Transverse colon (tissue), 4 donors: ENCODE measurements around the gene DOCK8. TPM values are rescaled to one million over a fixed set of nuclear protein-coding genes. Genes with fewer than 3 reads are reported as not detected.

Experiments
- DNase-seq: peaks from one replicate; pipeline ENCODE4 v3.0.0-alpha.2; 2019
- H3K27ac ChIP-seq, 4 donors: fragments of 200-600 bp; sonication (generic); 2 replicates each; pipeline ENCODE4 v1.5.1; 2016 to 2018; ENCODE audit warnings: inconsistent platforms in 4 of 4
- H3K27me3 ChIP-seq: fragments of 200-600 bp; sonication (generic); 2 replicates; pipeline ENCODE4 v1.5.1; 2017; ENCODE audit warnings: inconsistent platforms
- H3K36me3 ChIP-seq, 4 donors: fragments of 200-600 bp; sonication (generic); 2 replicates each; pipeline ENCODE4 v1.5.1; 2017 to 2019; ENCODE audit warnings: inconsistent platforms in 4 of 4
- H3K4me1 ChIP-seq, 4 donors: fragments of 200-600 bp; sonication (generic); 2 replicates each; pipeline ENCODE4 v1.5.1; 2017 to 2020; ENCODE audit warnings: inconsistent platforms in 4 of 4
- H3K4me3 ChIP-seq, 4 donors: fragments of 200-600 bp; sonication (generic); 1 replicate in 1 of 4; 2 replicates in 3 of 4; pipeline versions ENCODE4 v1.5.1 to v1.6.1; 2017 to 2019; ENCODE audit warnings: inconsistent platforms in 4 of 4
- H3K9me3 ChIP-seq, 2 donors: fragments of 200-600 bp; sonication (generic); 2 replicates each; pipeline ENCODE4 v1.5.1; 2017 to 2019; ENCODE audit warnings: inconsistent platforms in 2 of 2
- CTCF ChIP-seq, 5 experiments: fragments of 200-600 bp in 3 of 5; fragments of 450-650 bp in 2 of 5; sonication (generic) in 3 of 5; IDR thresholded peaks; 1 replicate in 2 of 5; 2 replicates in 3 of 5; pipeline ENCODE4 v1.5.1; 2016 to 2017; ENCODE audit warnings: antibody characterized with exemption in 5 of 5, inconsistent platforms in 3 of 5, mild to moderate bottlenecking in 2 of 5, moderate library complexity in 1 of 5
- EP300 ChIP-seq: sonication (generic); formaldehyde crosslinking; IDR thresholded peaks from one replicate; pipeline ENCODE4 v1.6.1; 2017; ENCODE audit warnings: antibody characterized with exemption, low read depth
- POLR2A ChIP-seq: fragments of 450-650 bp; IDR thresholded peaks from one replicate; pipeline ENCODE4 v1.6.1; 2016; ENCODE audit warnings: antibody characterized with exemption, mild to moderate bottlenecking, moderate library complexity
- POLR2AphosphoS5 ChIP-seq, 3 donors: sonication (generic); formaldehyde crosslinking; IDR thresholded peaks; one replicate each; pipeline ENCODE4 v1.6.1; 2016; ENCODE audit warnings: antibody characterized with exemption in 3 of 3
- WGBS, 2 donors: methylation state at CpG; one replicate each; pipeline ENCODE4 v1.1.5; 2018; ENCODE audit warnings: low coverage in 1 of 2; 5-methylcytosine and 5-hydroxymethylcytosine counted together
- in situ Hi-C, 4 donors: fragments of 200-750 bp; cut with MboI; loops; one replicate each; pipeline versions ENCODE4 v1.15.0 to v1.15.1; 2017; ENCODE audit warnings: low sequenced_read_pairs in 3 of 4, low pct_ligation_motif_present in 1 of 4, low pct_unique_long_range_greater_than_20kb in 1 of 4
- intact Hi-C: fragments of 100-400 bp; cut with DNase I; formaldehyde crosslinking; loops from one replicate; pipeline ENCODE4 v1.15.1; 2023; ENCODE audit warnings: low total_unique reads
- total RNA-seq, 4 donors: library from RNA; depleted of rRNA; stranded (reverse); fragments of >200 nt; gene quantifications; one replicate each; pipeline ENCODE4 v1.1.0, GENCODE V29; 2016

DOCK8 gene
- total RNA-seq, 4 donors from 2014 or later = 11.2 to 59.5 (median 14.7) TPM

- no peaks in the 10 kb centered on the region for H3K36me3 ChIP-seq
- H3K27me3 ChIP-seq = no peaks in the 10 kb centered on the region
- in situ Hi-C loops (no loop called here), intact Hi-C loops (no loop called here)
- H3K4me3 ChIP-seq = no peak overlapping the region
- WGBS, 2 donors = 93 to 95% methylated on average over 3 to 7 of the region's 7 CpGs
- H3K9me3 ChIP-seq = no peaks in the 10 kb centered on the region
- no peak for DNase-seq
- H3K27ac ChIP-seq = no peak overlapping the region
- peaks cover 5 to 25% (median 18%) of the 10 kb centered on the region in 4 donors for H3K4me1 ChIP-seq
- no peak for TF ChIP-seq CTCF (IDR thresholded peaks at IDR 0.05)
- no peak for TF ChIP-seq EP300
- TF ChIP-seq POLR2AphosphoS5 (IDR thresholded peaks at IDR 0.05) = no peak
- no peak for TF ChIP-seq POLR2A
These were observed 257.9 kb downstream of the DOCK8 start for GRCh38 chr9:472479-473075.

DNA sequence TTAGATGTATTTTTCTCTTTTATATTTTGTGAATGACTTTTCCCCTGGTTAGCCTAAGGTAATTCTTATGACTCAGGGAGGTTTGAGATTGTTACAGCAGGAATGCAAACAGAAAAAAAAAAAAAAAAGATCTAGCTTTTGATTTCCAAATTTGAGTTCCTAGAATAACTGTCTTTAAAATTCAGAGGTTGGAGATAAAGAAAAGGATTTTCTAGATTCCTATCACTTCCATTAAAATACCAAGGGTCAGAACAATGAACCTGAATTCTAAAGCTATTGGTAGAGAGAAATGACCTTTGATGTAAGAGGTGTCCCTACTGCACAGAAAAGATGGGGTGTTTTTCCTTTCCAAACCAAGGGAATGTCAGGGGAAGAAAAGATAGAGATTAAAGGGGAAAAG lies 262.5 kb downstream of the DOCK8 start:
- intact Hi-C loops = no loop called here
- no peaks in the 10 kb centered on the region for H3K4me1 ChIP-seq
- H3K36me3 ChIP-seq = no peaks in the 10 kb centered on the region
- no peak overlapping the region for H3K27ac ChIP-seq
- no peaks in the 10 kb centered on the region for H3K9me3 ChIP-seq
- in situ Hi-C loops = no loop called here
- H3K27me3 ChIP-seq = no peaks in the 10 kb centered on the region
- TF ChIP-seq EP300 = no peak
- no peak for TF ChIP-seq POLR2AphosphoS5 (IDR thresholded peaks at IDR 0.05)
- no peak for TF ChIP-seq POLR2A
- no peak for TF ChIP-seq CTCF (IDR thresholded peaks at IDR 0.05)
- H3K4me3 ChIP-seq = no peak overlapping the region
- no peak for DNase-seq

GRCh38 chr9:479304-479970 lies 264.8 kb downstream of the DOCK8 start:
- in situ Hi-C loops = no loop called here

DNA sequence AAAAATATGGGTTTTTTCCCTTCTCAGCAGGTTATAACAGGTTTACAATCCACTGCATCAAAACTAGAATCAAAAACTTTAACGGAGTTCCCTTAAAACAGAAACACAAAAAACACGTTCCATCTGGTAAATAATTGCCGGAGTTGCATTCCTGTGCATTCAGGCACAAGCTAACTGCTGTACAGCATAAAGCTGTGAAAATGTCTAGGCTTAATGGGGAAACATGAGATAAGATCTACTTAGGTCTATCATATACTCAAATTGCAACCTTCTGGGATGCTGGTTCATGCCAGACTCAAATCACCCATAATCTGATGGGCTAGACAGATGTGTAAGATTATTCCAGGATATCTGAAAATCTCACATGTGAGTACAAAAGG lies 265.3 kb downstream of the DOCK8 start:
- intact Hi-C loops = no loop called here
- no peaks in the 10 kb centered on the region for H3K36me3 ChIP-seq
- H3K27ac ChIP-seq = no peak overlapping the region
- WGBS, 2 donors = 86 to 89% methylated on average over 3 of the region's 3 CpGs
- no peaks in the 10 kb centered on the region for H3K4me1 ChIP-seq
- in situ Hi-C loops = no loop called here
- H3K4me3 ChIP-seq = no peak overlapping the region
- no peak for DNase-seq
- no peaks in the 10 kb centered on the region for H3K9me3 ChIP-seq
- TF ChIP-seq POLR2A (no peak), POLR2AphosphoS5 (IDR thresholded peaks at IDR 0.05) (no peak)
- no peaks in the 10 kb centered on the region for H3K27me3 ChIP-seq

More at GRCh38 chr9:479304-479970, 264.8 kb downstream of the DOCK8 start:
- Histone ChIP-seq H3K36me3 (no peaks in the 10 kb centered on the region), H3K4me3 (no peak overlapping the region), H3K4me1 (no peaks in the 10 kb centered on the region), H3K27ac (no peak overlapping the region), H3K9me3 (no peaks in the 10 kb centered on the region), H3K27me3 (no peaks in the 10 kb centered on the region)
- TF ChIP-seq CTCF (IDR thresholded peaks at IDR 0.05) (no peak), POLR2AphosphoS5 (IDR thresholded peaks at IDR 0.05) (no peak)
- no peak for DNase-seq
- intact Hi-C loops = no loop called here
- 92 to 93% methylated on average over 3 to 4 of the region's 4 CpGs for WGBS, 2 donors

DNA sequence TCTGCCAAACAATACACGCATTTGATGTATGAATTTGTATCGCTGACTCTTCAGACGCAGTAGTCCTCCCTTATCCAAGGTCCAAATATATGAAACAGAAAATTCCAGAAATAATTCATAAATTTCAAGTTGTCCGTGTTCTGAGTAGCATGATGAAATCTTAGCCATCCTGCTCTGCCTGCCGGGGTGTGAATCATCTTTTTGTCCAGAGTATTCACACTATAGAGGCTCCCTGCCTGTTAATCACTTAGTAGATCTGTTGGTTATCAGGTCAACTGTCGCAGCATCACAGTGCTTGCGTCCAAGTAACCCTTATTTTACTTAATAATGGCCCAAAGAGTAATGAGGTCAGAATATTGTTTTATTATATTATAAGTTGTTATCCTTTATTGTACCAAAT lies 268.1 kb downstream of the DOCK8 start:
- intact Hi-C loops (no loop called here), in situ Hi-C loops (no loop called here)
- 90 to 100% methylated on average over 3 to 7 of the region's 7 CpGs for WGBS, 2 donors
- Histone ChIP-seq H3K4me3 (no peak overlapping the region), H3K4me1 (no peaks in the 10 kb centered on the region), H3K36me3 (no peaks in the 10 kb centered on the region), H3K27me3 (no peaks in the 10 kb centered on the region), H3K27ac (no peak overlapping the region), H3K9me3 (no peaks in the 10 kb centered on the region)
- no peak for TF ChIP-seq POLR2AphosphoS5 (IDR thresholded peaks at IDR 0.05)
- no peak for TF ChIP-seq EP300
- TF ChIP-seq CTCF (IDR thresholded peaks at IDR 0.05) = no peak
- TF ChIP-seq POLR2A = no peak
- no peak for DNase-seq
